Right lung (tissue), 5 donors: ENCODE results near the gene LEKR1. TPM values are rescaled to one million over a fixed set of nuclear protein-coding genes. Genes with fewer than 3 reads are reported as not detected.
"Not testable (repeated sequence)": the region's sequence is repeated elsewhere in the genome, so short reads cannot be mapped to it uniquely, and the experiment has no call there.

Experiments
- DNase-seq, 2 donors: peaks; one replicate each; pipeline ENCODE4 v3.0.0-alpha.2; 2013
- polyA plus RNA-seq, 5 donors: library from polyadenylated mRNA; unstranded; fragments of 120-200 nt; gene quantifications; one replicate each; pipeline versions ENCODE4 v1.2.1 to v1.2.3, GENCODE V29; 2013; ENCODE audit warnings: inconsistent platforms in 1 of 5, low replicate concordance in 1 of 5; ENCODE audit not compliant: insufficient read length in 5 of 5, insufficient read depth in 1 of 5

Gene LEKR1
- polyA plus RNA-seq, 5 donors, result 1.4 to 3.0 (median 1.8) TPM

DNA sequence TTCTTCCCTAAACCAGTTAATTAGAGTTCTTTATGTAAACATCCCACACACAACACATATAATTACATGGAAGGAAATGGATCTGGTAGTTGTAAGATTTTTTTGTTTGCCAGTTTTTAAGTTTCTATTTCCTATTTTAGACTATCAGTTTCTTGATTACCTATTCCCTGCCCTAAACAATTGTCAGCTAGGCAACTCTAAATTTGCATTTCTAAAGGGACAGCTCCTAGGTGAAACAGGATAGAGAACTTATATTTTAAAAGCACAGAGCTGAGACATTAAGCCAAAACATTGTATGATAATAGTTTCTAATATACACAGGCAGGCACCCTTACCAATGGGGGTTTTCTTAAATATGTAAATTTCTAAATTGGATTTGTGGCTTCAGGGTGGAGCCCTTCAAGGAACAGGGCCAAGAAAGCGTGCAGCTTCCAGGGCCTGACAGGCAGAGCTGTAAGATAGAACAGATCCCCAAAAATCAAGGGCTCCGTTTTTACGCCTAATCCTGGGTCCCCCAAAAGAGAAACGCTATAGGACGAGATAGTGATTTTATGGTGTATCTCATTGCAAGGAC is 8.9 kb downstream of the LEKR1 start:
- no peak for DNase-seq

DNA sequence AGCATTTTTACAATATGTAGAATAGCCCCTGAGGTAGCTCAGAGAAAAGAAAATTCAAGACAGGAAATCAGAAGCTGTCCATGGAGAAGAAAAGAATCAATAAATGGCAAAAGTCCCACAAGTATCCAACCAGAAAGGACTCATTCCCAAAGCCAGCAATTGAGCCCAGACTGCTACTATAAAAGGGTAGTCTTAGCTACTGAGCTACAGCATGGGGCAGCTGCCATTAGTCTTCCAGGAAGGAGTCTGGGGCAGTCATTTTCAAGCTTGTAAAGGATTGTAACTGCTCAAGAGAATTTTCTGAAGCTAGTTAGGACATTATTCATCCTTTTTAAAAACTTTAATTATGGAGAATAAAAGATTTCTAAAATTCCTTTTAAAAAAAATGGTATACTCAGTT is 10.5 kb downstream of the LEKR1 start:
- no peak for DNase-seq

DNA sequence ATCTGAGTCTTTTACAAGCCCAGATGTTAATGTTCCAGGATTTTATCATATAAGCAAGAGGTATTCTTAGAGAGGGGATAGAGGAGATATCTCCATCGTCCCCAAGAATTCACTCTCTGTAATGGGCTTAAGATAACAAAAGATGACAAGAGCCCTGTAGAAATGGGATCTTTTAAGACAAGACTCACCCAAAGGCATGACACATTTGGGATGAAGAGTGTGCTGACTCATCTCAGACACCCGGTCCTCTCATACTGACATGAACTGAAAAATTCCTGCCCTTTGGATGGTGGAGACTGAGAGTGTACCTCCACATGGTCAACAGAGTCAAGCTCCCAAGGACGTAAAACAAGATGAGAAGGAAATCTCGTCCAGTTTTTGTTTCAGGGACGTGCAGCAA is 11.0 kb downstream of the LEKR1 start:
- no peak for DNase-seq

DNA sequence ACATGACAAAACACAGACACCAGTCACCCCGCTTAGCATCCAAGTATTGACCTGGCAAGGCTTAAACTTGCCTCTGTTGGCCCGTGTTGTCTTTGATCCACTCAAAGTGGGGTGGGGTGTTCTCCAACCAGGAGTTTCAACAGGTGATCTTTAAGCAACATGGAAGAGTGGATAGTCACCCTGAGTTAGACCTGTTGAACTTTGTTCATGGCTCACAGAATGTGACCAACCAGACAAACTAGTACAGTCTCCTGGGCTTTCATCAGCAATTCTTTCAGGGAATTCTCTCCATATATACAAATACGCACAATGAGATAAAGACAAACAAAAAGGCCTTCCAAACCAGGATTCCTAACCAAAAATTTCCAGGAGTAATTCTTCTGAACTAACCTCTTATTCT is 11.9 kb downstream of the LEKR1 start:
- no peak for DNase-seq

DNA sequence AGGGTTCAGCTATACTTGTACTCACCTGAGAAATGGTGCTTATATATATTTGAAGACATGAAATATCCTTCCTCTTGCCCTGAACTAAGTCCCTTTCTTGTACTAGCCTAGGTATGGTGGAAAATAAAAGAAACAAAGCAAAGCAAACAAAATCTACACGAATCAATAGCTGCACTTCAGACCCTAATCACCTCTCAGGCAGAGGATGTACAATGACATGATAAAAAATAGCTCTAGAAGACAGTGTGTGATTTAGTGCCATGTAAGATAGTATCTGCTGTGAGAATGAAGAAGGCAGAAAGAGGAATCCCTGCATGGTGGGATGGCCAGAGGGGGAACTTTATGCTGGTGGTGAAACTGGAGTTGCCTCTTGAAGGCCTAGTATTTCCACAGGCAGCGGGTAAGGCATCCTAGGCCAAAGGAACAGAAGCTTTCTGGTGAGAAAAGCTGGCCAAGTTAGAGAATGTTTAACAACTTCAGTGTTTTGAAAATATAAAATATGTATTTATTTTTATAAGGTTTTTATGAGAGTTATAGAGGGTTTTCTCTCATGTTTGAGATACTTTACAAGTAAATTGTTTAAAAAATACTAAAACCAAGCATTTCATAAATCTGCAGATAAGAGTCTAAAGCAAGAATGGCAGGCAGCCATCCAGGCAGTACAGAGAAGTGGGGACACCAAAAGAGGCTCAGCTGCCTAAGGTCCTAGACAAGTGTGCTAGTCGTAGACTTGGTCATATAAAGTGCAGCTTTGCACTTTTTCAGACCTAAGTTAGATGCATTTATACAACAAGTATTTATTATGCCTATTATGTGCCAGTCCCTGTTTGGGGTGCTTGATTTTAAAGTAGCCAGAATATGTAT is 14.9 kb downstream of the LEKR1 start:
- DNase-seq, result no peak

DNA sequence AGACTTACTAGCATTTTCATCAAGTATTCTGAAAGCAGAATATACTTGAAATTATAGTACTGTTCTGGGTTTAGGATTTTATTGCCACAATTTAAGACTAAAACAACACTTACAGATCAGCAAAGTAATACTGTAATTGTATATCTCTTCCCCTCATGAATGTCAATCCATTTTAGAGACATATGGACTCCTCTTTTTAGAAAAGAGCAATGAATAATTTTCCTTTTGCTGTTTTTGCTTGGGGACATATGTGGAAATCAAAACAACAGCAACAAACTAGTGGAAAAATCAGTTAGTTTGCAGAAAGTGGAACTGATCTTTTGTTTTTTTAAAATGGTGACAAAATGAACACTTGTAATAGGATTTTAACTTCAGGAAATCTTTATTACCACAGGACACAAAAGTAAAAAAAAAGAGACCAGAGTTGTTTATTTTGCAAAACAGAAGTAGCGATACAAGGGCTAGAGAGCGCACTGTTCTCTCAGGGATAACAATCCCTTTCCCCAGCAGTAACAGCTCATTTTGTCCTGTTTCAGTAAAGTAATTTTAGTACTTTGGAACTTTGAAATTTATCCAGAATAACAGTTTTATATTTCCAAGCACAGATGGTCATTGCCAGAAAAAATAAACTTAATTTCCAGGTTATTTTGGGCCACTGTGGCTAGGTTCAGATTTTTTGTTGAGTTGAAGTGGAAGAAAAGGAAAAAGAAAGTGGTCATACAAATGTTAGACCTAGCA is 17.1 kb downstream of the LEKR1 start:
- no peak for DNase-seq

DNA sequence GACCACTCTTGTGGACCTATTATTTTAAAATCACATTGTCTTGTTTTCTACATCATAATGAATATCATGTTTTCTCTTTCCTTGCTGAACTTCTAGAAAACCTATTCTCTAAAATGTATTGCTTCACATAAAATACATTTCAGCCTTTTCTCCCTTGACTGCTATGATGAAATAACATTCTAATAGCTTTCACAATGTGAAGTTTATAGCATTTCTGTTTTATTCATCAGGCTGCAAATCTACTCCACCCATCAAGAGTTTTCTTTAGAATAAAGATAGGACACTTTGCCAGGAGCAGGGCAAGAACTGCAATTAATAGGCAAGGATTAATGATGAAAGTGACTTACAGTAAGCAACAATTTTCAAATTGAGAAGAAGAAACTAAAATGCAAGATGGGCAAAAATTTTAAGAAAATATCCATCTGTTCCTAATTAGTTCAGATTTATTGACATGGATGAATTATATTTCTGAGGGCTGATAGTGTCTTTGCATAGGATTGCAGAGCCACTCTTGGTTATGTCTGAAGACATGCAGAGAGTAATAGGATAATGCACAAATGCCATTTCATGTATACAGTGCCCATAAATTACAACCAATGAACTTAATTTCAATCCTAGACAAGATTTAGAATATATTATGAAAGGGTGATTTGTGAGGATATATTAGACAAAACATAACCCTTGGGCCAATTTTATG is 21.7 kb downstream of the LEKR1 start:
- no peak for DNase-seq

DNA sequence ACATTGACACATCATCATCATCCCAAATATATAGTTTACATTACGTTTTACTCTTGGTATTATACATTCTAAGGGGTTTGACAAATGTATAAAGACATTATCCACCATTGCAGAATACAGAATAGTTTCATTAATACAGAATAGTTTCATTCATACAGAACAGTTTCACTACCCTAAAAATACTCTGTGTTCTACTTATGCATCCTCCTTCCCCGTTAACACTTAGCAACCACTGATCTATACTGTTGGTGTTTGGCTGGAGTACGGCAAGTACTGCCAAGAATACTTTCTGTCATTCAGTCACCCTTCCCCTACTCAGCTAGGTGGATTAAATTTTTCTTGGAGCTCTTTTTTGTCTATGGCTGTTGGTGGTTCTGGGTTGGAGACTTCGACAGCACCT is 33.4 kb downstream of the LEKR1 start:
- DNase-seq, result no peak

DNA sequence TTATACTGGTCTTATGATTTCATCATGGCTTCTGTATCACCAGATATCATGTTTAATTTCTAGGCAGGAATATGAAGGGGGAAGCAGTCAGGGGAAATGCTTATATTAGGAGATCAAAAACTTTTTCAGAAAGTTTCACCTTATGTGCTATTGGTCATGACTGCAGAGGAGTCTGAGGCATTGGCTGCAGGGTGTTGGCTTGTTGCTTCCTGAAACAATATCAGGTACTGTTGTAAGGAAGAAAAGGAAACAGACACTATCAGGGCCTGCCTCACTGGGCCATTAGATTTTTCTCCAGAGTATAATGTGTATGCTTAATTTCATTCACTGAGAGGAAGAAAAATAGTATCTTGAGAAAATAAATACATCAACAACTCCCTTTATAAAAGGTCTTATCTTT is 34.7 kb downstream of the LEKR1 start:
- DNase-seq, result no peak

DNA sequence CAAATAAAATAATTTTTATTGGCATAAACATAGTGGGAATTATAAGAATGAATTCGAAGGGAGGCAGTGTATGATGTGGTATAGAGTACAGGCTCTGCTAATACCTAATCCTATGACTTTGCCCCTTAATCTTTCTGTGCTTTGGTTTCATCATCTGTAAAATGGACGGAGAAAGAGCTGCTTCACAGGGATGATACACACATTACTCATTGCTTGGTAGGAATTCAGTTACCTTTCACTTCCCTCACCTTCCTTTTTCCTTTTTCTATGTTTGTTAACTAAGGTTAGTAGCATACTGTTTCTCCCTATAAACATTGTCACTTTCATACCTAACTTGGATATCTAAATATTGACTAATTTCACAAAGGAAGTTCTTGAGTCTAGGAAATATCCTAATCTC is 36.2 kb downstream of the LEKR1 start:
- no peak for DNase-seq

DNA sequence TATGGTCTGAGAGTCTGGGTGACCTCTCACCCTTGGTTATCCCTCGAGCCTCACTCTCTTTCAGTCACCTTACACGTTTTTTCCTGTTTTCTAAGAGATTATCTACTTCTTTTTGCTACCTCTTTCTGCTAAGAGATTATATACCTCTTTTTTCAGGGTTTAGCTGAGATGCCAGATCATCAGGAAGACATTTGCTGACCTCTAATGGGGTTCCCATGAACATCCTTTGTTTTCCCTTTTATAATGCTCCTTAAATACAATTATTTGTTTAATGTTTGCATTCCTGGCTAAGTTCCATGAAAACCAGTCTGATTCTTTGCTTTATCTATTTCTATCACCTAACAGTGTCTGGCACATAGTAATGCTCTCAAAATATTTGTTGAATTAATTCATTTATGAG is 39.6 kb downstream of the LEKR1 start:
- no peak for DNase-seq

DNA sequence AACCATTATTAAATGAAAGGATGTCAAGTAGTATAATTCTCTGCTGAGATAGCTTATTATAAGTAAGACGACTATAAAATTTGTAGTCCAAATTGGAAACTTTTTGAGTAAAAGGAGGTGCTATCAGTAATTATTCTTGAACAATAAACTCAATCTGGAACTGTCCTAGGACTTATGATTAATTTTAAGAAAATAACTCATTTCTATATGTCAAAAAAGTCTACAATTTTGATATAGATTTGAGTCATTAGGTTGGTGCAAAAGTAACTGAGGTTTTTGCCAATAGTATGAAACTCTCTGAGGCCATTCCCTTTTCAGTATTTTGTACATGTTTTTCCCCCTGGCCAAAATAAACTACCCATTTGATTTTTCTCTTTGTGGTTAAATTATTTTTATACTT is 41.0 kb downstream of the LEKR1 start:
- DNase-seq, result no peak

DNA sequence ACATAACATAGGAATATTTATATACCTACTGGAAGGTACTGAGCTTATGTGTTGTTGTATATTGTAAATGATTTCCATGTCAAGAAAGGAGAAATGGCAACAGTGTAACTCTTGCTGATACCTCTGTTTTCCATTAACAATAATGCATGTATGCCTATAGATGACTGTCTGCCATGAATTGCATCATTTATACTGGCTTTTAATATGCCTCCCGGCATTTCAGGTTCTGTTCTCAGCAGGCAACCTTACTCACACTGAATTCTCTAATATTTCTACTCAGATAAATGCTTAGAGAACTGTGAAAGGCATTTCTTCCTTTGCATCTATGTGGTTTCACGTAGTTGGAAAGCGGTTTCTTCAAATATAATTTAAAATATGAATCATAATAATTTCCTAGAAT is 41.8 kb downstream of the LEKR1 start:
- no peak for DNase-seq

DNA sequence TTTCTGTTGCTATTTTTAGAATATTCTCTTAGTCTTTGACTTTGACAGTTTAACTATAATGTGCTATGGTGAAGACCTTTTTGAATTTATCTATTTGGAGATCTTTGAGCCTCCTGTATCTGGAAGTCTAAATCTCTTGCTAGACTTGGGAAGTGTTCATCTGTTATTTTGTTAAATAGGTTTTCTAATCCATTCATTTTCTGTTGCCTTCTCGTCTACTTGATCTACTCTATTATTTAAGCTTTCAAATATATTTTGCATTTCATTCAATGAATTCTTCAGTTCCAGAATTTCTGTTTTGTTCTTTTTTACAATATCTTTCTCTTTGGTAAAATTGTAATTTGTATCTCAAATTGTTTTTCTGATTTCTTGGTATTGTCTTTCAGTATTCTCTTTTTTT is 47.8 kb downstream of the LEKR1 start:
- DNase-seq, result no peak

DNA sequence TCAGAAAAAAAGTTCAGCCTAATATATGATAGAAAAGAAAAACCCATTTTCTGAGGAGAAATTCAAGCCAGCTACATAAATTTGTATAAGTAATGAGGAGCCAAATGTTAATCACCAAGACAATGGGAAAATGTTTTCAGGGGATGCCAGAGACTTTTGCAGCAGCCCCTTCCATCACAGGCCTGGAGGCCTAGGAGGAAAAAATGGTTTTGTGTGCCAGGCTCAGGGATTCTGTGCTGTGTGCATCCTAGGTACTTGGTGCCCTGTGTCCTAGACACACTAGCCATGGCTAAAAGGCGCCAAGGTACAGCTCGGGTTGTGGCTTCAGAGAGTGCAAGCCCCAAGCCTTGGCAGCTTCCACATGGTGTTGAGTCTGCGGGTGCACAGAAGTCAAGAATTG is 53.3 kb downstream of the LEKR1 start:
- not testable (repeated sequence) for DNase-seq

DNA sequence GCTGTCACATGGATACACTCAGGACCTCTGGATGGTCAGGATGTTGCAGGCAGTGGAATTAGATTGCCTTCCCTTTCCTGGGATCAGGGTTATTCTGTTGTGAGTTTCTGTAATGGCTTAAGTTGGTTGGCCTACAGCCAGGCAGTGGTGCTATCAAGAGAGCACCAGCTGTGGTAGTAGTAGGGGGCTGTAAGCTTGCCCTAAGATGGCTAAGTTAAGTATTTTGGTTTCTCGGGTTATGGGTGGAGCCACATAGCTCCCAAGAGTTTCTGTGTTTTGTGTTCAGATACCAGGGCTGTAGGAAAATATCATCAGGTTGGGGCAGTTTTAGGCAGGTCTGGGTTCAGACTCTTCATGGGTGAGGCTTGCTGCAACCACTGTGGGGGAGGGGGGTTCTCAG is 59.6 kb downstream of the LEKR1 start:
- no peak for DNase-seq

DNA sequence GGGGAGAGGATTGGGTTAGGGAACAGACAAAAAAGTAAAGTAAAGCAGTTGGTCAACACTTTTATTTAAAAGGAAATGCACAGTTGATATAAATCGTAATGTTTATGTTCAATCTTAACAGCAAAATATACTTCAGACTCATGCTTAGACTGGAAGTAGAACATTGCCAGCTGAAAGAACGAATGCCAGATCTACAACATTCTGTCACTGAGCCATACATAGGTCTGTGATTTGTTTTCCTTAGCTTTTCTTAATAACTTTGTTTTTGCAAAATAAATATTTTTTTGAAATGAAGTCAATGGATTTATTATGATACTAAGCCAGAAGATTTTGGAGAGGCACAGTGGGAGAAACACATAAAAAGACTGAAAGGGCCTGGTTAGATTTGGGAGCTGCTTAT is 62.0 kb downstream of the LEKR1 start:
- DNase-seq, result peak in 1 of 2 donors; percentile 36

DNA sequence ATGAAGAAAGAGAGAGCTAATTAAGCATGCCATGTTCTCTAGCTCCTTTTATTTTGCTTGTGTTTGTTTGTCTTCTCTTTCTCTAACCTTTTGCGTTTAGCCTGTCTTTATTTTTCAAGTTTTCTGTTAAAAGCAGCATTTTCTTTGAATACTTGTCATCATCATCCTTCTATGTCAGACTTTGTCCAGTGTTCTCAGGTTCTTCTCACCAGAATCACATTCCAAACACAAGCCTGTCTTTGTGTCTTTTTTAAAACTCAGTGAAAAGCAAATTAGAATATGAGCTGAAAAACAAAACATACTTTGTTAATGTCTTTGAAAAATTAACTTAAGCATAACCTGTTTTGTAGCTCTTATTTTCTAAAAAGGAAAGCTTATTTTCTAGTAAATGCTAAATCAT is 62.4 kb downstream of the LEKR1 start:
- DNase-seq, result no peak

DNA sequence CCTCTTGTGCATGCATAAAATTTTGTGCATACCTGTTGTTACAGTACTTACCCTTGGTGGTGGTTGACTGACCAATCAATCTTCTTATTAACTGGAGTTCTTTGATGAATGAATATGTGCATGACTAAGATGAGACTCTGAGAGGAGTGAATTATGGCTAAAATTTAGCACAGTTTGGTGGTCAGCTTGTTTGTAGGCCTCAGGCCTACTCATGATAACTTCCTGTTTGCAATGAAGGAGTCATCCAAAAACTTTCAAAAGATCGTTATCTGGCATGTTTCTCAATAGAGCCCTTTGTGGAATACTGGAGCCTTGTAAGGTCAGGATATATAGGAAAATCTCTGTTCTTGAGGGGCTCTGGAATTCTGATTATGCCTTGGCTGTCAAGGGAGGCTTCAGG is 66.5 kb downstream of the LEKR1 start:
- no peak for DNase-seq

DNA sequence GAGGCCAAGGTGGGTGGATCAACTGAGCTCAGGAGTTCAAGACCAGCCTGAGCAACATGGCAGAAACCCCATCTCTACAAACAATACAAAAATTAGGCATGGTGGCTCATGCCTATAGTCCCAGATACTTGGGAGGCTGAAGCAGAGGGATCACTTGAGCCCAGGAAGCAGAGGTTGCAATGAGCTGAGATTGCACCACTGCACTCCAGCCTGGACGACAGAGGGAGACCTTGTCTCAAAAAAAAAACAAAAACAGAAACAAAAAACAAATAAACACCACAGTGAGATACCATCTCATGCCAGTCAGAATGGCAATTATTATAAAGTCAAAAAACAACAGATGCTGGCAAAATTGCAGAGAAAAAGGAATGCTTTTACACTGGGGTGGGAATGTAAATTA is 69.2 kb downstream of the LEKR1 start:
- DNase-seq, result not testable (repeated sequence)

DNA sequence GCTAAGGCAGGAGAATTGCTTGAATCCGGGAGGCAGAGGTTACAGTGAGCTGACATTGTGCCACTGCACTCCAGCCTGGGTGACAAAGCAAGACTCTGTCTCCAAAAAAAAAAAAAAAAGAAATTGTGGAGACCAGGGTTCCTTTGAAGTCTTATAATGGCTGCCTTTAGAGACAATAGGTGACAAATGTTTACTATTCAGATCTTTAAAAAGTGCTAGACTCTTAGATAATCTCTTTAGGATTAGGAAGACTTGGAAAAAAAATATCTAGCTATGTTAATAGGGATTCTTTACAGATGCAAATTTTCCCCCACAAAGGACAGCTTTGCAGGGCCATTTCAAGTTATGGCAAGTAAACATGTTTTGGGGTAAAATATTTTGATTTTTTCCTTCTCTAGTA is 71.7 kb downstream of the LEKR1 start:
- DNase-seq, result not testable (repeated sequence)

DNA sequence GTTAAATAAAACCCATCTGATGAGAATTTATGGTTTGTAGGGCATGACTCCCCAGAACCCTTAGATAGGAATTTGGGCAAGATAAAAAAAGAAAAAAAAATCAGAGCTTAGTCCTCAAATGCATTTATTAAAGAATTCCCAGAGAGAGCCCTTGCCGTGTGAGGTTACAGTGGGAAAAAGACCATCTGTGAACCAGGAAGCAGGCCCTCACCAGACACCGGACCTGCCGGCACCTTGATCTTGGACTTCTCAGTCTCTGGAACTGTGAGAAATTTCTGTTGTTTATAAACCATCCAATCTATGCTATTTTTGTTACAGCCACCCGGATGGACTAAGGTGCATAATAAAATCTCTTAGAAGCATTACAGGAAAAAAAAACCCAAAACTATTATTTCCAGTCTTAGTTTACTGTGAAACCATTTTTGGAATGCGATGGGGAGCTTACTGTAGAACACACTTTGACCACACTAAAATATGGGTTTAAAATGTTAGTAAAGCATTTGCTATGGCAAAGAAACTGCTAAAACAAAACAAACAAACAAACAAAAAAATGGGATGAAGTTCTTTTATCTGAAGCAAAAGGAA is 72.2 kb downstream of the LEKR1 start:
- DNase-seq, result no peak
